Glutamatergic neuron (in vitro differentiated cells): Measurements from ENCODE around the gene KCNH8. TPM values are rescaled to one million over a fixed set of nuclear protein-coding genes. Genes with fewer than 3 reads are reported as not detected.

Source experiments
- DNase-seq: peaks from one replicate; pipeline ENCODE4 v3.0.0; 2022
- H3K27ac Mint-ChIP-seq: one replicate; pipeline ENCODE4 v1.8.0; 2020; ENCODE audit warnings: mild to moderate bottlenecking, mixed read lengths, inconsistent platforms; ENCODE audit not compliant: unreplicated experiment
- H3K27me3 Mint-ChIP-seq: one replicate; pipeline ENCODE4 v1.8.0; 2020; ENCODE audit warnings: mild to moderate bottlenecking, moderate library complexity, mixed read lengths, inconsistent platforms; ENCODE audit not compliant: unreplicated experiment
- H3K36me3 Mint-ChIP-seq: one replicate; pipeline ENCODE4 v1.8.0; 2020; ENCODE audit warnings: mild to moderate bottlenecking, mixed read lengths, inconsistent platforms; ENCODE audit not compliant: unreplicated experiment
- H3K4me1 Mint-ChIP-seq: one replicate; pipeline ENCODE4 v1.8.0; 2020; ENCODE audit warnings: mild to moderate bottlenecking, low read depth, mixed read lengths, inconsistent platforms; ENCODE audit not compliant: unreplicated experiment
- H3K4me3 Mint-ChIP-seq: one replicate; pipeline ENCODE4 v1.8.0; 2020; ENCODE audit warnings: mild to moderate bottlenecking, mixed read lengths, inconsistent platforms; ENCODE audit not compliant: unreplicated experiment
- H3K9me3 Mint-ChIP-seq: one replicate; pipeline ENCODE4 v1.8.0; 2020; ENCODE audit warnings: mild to moderate bottlenecking, moderate library complexity, mixed read lengths, inconsistent platforms; ENCODE audit not compliant: unreplicated experiment
- microRNA-seq: library from miRNA; unstranded; fragments of <30 nt; microRNA quantifications from one replicate; pipeline ENCODE4, GENCODE V29; 2020; ENCODE audit not compliant: unreplicated experiment
- total RNA-seq: library from RNA; stranded (reverse); fragmentation: NEBNext Ultra II Directional; extraction: Animal tissue kit (Norgen Biotek cat#: 25700); gene quantifications from one replicate; pipeline ENCODE4 v1.2.1, GENCODE V29; 2021; ENCODE audit not compliant: unreplicated experiment
- TF ChIP-seq, protein P1 (sequence below): fragments of 200-600 bp; sonication (generic); IDR thresholded peaks from one replicate; pipeline ENCODE4 v1.5.0; 2021; ENCODE audit not compliant: partially characterized antibody, unreplicated experiment

Gene KCNH8
- total RNA-seq, 1 donor from 2014 or later, result 30.9 TPM

DNA sequence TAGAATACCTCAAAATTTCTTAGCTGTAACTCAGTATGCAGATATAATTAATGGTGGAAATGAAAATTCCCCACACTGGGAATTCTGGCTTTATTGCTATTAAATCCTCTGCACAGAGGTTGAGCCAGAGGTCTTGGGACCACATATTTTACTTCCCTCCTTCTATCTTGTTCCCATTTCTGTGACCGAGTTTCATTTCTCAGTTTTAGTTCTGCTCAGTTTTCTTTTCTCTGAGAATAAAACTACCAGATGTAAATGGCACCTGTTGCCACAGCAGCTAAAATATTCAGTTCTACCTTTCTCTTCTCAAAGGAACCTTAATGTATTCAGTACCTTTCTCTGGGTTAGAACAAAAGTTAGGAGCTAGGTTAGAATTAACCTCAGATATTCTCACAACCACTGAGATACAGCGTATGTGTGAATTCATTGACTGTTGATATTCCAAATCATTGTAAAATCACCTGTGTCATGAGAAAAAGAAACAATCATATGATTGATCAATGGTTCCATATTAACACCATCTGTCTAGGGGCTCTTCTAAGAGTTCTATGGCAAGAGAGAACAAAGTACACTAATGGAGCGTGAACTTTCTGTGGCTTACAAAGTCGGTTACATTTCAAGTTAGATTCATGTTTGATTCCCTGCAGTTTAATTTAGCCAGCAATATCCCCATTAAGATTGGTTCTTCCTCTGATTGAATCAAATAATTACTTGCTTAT lies 411.6 kb downstream of the KCNH8 start:
- DNase-seq, result no peak
- Mint-ChIP-seq H3K4me3 (no peak overlapping the region), H3K36me3 (no peaks in the 10 kb centered on the region), H3K27ac (no peak overlapping the region), H3K9me3 (peaks cover 1% of the 10 kb centered on the region), H3K4me1 (no peaks in the 10 kb centered on the region), H3K27me3 (no peaks in the 10 kb centered on the region)
- TF ChIP-seq, protein P1, sequence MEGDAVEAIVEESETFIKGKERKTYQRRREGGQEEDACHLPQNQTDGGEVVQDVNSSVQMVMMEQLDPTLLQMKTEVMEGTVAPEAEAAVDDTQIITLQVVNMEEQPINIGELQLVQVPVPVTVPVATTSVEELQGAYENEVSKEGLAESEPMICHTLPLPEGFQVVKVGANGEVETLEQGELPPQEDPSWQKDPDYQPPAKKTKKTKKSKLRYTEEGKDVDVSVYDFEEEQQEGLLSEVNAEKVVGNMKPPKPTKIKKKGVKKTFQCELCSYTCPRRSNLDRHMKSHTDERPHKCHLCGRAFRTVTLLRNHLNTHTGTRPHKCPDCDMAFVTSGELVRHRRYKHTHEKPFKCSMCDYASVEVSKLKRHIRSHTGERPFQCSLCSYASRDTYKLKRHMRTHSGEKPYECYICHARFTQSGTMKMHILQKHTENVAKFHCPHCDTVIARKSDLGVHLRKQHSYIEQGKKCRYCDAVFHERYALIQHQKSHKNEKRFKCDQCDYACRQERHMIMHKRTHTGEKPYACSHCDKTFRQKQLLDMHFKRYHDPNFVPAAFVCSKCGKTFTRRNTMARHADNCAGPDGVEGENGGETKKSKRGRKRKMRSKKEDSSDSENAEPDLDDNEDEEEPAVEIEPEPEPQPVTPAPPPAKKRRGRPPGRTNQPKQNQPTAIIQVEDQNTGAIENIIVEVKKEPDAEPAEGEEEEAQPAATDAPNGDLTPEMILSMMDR, result no peak

DNA sequence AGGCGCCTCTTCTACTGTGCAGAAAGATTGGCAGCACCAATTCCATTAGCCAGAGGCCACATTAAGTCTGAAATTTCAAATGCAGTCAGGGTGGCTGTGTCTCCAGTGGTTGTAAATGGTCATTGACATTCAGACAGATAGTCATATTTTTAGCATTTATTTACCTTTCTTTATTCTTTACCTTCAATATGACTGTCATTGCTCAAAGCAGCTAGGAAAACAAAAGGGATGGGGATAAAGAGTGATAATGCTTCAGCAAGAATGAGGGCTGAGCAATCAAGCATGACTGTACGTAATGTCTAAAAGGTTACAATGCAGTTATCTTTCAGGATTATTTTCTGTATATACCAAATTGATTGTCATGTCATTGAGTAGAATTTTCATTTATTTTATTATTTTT lies 425.3 kb downstream of the KCNH8 start:
- TF ChIP-seq, protein P1, result no peak
- H3K4me3 Mint-ChIP-seq, result no peak overlapping the region
- no peaks in the 10 kb centered on the region for H3K4me1 Mint-ChIP-seq
- H3K9me3 Mint-ChIP-seq, result peaks cover under 1% of the 10 kb centered on the region
- peaks cover 2% of the 10 kb centered on the region for H3K36me3 Mint-ChIP-seq
- no peak for DNase-seq
- peaks cover 2% of the 10 kb centered on the region for H3K27me3 Mint-ChIP-seq
- no peak overlapping the region for H3K27ac Mint-ChIP-seq

DNA sequence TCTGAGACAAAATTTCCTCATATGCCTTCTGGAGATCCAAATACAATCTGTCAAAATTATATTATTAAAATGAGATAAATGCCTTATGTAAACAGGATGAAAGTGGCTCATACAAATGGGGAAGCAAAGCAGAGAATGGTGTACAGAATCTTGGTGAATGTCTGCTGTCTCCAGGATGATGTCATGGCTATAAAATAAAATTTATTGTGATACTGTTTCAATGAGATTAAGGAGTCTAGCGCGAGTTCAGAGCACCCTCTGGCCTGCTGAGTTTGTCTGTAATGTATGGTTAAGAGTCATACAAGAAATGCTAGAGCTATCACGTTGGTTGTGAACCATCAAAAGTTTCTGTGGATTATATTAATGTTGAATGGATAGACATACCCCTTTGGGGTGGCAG lies 426.0 kb downstream of the KCNH8 start:
- Mint-ChIP-seq H3K27me3 (no peaks in the 10 kb centered on the region), H3K4me1 (no peaks in the 10 kb centered on the region), H3K4me3 (no peak overlapping the region), H3K36me3 (no peaks in the 10 kb centered on the region), H3K27ac (no peak overlapping the region), H3K9me3 (no peaks in the 10 kb centered on the region)
- TF ChIP-seq, protein P1, result no peak
- no peak for DNase-seq

DNA sequence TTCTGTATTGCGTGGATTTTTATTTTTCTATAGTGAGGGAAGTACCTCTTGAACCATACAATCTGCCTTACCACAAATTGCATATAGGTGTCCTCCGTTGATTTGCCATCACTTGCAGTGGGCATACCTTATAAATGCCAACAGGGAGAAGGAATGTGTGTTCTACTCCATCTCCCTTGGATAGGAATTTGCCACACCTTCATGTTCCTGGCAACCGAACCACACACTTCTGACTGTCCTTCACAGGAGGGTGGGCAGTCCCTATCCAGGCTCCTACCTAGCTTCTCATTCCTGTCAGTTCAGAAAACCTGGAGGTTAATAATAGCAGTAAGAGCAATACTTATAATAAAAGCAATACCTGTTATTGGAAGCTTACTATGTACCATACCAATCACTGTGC lies 428.0 kb downstream of the KCNH8 start:
- TF ChIP-seq, protein P1, result no peak
- Mint-ChIP-seq H3K4me1 (no peaks in the 10 kb centered on the region), H3K36me3 (no peaks in the 10 kb centered on the region), H3K4me3 (no peak overlapping the region), H3K27me3 (no peaks in the 10 kb centered on the region), H3K9me3 (no peaks in the 10 kb centered on the region), H3K27ac (no peak overlapping the region)
- DNase-seq, result no peak

Small RNAs within 50 kb of the gene (microRNA-seq; reads per million reads assigned to microRNA genes)
- not detected for gene MIR4791
